GM19351 (cell line): Measurements from ENCODE around the gene HCN3.

ENCODE experiments used
- ATAC-seq: cut with Tn5 transposase; IDR thresholded peaks from one replicate; pipeline ENCODE4 v1.9.1; 2021; ENCODE audit warnings: mild to moderate bottlenecking, moderate library complexity; ENCODE audit not compliant: unreplicated experiment

HCN3 gene

GRCh38 chr1:155254228-155254713 is 23.0 kb upstream of the HCN3 start:
- no peak for ATAC-seq

GRCh38 chr1:155254714-155255242 is 22.5 kb upstream of the HCN3 start:
- no peak for ATAC-seq

DNA sequence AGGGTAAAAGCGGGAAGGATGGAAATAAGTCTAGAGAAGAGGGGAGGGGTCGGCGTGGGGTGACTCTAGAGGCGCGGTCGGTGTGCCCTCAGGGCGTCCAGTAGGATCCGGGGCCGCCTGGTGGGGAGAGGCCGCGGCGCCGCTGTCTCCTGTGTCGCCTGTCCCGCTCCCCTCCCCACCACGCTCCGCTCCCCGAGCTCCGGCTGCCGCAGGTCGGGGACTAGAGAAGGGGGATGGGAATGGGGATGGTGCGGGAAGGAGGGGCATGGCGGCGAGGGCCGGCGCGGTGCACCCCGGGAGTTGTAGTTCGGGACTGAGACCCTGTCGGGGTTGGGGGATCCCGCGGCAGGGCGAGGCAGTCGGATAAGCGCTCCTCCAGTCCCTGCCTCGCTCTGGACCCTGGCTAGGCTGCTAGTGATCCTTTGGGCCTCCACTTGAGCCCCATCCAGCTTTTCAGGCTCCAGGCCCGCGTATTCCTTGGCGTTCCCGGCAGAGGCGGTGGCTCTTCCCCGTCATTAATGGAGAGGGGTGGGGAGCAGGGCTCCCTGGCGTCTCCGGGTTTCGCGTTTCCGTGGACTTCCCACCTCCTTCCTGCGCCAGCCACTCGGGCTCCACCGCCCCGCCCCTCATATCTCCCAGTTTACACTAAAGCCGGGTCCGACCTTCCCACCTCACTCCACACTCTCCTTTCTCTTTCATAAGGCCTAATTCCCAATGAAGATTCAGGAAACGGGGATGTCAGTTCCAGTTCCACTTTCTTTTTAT is 21.8 kb upstream of the HCN3 start, which contains the start of gene ENTREP3:
Gene ENTREP3 (minus strand): TSS at position 241 of the 765 bp plus-strand sequence. CDS start 606 bp downstream, outside the sequence.
- ATAC-seq = peak; percentile 60

GRCh38 chr1:155256058-155256852 is 21.0 kb upstream of the HCN3 start:
- ATAC-seq = no peak

- no peak for ATAC-seq
Measured at GRCh38 chr1:155260276-155260675, 17.0 kb upstream of the HCN3 start.

- no peak for ATAC-seq
Measured at GRCh38 chr1:155261493-155261851, 15.8 kb upstream of the HCN3 start.

- ATAC-seq = peak; percentile 92
Measured at GRCh38 chr1:155261852-155262673, 15.2 kb upstream of the HCN3 start, which contains the start of gene SCAMP3. Gene SCAMP3 (minus strand): TSS chr1:155262360. CDS start chr1:155262151, 209 bp downstream.

DNA sequence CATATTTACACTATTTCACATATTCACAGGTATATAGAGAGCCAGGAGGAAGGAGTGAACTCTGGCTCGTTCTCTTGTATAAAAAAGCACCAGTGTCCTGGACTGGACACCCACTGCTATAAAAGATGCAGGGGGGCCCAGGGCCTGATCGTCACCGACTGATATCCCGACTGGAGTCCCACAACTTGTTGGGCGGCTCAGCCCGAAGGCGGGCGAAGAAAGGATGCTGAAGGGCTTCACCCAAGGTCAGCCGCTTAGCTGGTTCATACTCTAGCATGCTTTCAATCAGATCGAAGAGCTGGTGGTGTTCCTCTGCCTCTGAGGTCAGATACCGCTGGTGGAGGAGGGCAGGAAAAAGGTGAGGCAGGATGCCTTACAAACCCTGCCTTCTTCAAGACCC is 14.2 kb upstream of the HCN3 start:
- no peak for ATAC-seq

GRCh38 chr1:155266553-155266952 is 10.7 kb upstream of the HCN3 start:
- no peak for ATAC-seq

GRCh38 chr1:155267373-155267772 is 9.9 kb upstream of the HCN3 start:
- ATAC-seq = no peak

DNA sequence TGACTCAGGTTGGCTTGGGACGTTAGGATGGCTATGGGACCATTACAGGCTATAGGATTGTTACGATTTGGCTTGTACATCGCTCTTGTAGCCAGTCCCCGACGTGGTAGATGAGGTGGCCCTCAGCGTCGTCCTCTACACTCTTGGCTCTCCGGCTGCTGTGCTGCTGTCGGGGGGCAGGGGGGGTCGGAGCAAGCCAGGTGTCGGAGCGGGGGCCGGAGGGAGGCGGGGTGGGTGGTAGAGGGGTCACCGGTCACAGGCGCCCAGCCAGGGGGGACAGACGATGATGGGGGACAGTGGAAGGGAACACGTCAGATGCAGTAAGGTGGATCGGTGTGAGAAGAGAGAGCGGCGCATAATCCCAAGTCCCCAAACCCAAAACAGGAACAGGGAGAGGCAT is 8.6 kb upstream of the HCN3 start:
- ATAC-seq = no peak

DNA sequence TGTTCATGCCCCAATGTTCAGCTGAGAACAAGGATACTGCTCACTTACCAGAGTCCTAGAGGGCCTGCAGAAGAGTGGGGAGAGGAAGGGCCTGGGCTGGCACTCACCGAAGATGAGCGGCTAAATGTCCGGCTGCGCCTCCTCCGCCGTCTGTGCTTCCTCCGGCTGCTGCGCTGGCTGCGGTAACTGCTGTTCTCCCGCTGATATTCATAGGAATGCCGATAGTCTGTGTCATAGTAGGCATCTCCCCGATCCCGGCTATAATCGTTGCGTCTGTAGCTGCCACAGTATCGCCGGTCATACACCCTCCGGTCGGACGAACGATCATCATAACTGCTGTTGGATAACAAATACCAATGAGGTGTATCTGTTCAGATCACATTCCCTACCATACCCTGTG is 7.9 kb upstream of the HCN3 start:
- no peak for ATAC-seq

- ATAC-seq = peak; percentile 29
Measured at GRCh38 chr1:155272466-155273342, 4.6 kb upstream of the HCN3 start.

DNA sequence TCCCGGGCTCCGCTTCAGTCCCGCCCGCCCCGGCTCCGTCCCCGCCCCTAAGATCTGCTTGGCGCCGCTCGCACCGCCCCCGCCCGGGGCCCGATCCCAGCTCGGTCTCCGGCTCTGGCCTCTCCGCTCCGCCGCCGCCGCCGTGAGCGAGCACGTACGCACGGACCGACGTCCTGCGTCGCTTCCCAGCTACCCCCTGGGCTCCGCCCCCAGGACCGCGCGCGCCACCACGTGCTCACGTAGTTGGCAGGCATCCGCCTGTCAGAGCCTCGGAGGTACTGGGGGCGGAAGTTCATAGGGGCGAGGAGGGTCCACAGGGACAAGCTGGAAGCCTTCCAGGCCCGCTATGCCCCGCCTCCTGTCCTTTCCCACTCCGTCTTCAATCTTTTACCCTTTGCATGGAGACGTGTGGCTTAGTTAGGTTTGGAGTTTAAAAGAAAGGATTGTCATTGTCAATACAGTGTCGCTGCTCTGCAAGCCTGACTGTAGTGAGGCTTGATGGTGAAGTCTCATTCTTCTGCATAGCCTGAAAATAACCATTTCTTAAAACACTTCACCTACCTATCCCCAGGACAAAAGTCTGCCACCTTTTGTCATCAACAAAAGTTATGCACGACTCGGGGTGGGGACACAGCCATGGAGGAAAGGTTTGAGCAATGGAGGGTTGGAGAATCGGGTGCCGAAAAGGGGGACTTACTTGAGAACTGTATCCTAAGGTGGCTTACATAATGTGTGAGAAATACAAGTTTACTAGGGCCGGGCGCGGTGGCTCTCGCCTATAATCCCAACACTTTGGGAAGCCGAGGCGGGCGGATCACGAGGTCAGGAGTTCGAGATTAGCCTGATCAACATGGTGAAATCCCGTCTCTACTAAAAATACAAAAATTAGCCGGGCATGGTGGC is 3.7 kb upstream of the HCN3 start, which contains the start of gene CLK2:
Gene CLK2 (minus strand): TSS at position 162 of the 903 bp plus-strand sequence. CDS start 2,527 bp downstream, outside the sequence.
- ATAC-seq = peak; percentile 73

- ATAC-seq = no peak
Measured at GRCh38 chr1:155277902-155278688, 832 bp downstream of the HCN3 start.

DNA sequence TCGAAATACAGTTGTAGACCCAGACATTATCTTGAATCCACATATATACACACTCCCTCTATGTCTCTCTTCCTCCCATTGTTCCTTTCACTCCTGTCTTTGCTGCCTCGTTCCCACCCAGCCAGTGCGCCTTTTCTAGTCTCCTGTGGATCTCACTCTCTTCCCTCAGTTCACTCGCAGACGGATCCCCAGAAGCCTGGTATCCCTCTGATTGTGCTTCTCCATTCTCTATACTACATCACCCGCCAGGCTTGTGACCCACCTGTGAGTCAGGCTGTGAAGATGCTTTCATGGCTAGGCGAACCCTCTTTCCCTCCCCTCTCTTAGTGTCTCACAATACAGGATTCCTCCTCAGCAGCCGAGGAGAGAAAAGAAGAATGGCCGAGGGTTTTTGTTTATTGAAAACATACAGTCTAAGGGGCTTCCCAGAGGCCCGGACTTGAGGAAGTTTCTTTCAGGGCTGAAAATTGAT is 1.5 kb downstream of the HCN3 start:
- no peak for ATAC-seq

- ATAC-seq = no peak
Measured at GRCh38 chr1:155279268-155279667, 2.0 kb downstream of the HCN3 start.
